Activated naive CD4-positive, alpha-beta T cell treated with anti-CD3 and anti-CD28 coated beads, Interleukin-2, amount 10 ng/mL, durations not matched to agents 5 hours and 36 hours (primary cell): ENCODE data around the gene ODC1. TPM values are rescaled to one million over a fixed set of nuclear protein-coding genes. Genes with fewer than 3 reads are reported as not detected.

Source experiments
- total RNA-seq, 2 experiments: library from RNA; stranded (reverse); gene quantifications; one replicate each; pipeline ENCODE4 v1.2.3, GENCODE V29; 2021

ODC1 gene
- total RNA-seq, result 10 to 100 TPM; 36.7 to 39.6 TPM

GRCh38 chr2:10447895-10448575 is at the start of gene ODC1:
Gene ODC1, minus strand, starts transcription at chr2:10448327. Its CDS starts 3,295 bp downstream, at chr2:10445032.

Other genes with a start within 250 kb of the ODC1 start
- gene HPCAL1, start 145.4 kb downstream of the ODC1 start, total RNA-seq, result 10 to 100 TPM; 74.1 to 77.8 TPM
- gene NOL10, start 241.6 kb upstream of the ODC1 start, total RNA-seq, result 10 to 100 TPM; 19.8 to 20.0 TPM